HepG2 (cell line): Measurements from ENCODE around the gene LRRC27. TPM values are rescaled to one million over a fixed set of nuclear protein-coding genes. Genes with fewer than 3 reads are reported as not detected.

Source experiments
- DMAP1 ChIP-seq: IDR thresholded peaks from 2 replicates; pipeline ENCODE4 v1.6.1; 2016
- ERF ChIP-seq: IDR thresholded peaks from 2 replicates; pipeline ENCODE4 v1.6.1; 2018; ENCODE audit warnings: missing biosample characterization, missing genetic modification reagents
- GABPA ChIP-seq, 2 experiments: IDR thresholded peaks; 2 replicates each; pipeline ENCODE4 v1.6.1; 2011 to 2016; ENCODE audit warnings: low read depth in 2 of 2, low read length in 1 of 2, missing biosample characterization in 1 of 2, missing genetic modification characterization in 1 of 2
- GABPB1 ChIP-seq: IDR thresholded peaks from 2 replicates; pipeline ENCODE4 v1.6.1; 2016; ENCODE audit warnings: mild to moderate bottlenecking, missing genetic modification reagents, moderate library complexity, missing compliant biosample characterization
- GATAD2A ChIP-seq: IDR thresholded peaks from 2 replicates; pipeline ENCODE4 v1.6.1; 2016
- MTF2 ChIP-seq: sonication (generic); formaldehyde crosslinking; IDR thresholded peaks from 2 replicates; pipeline ENCODE4 v1.5.0; 2020; ENCODE audit warnings: missing genetic modification reagents, borderline replicate concordance
- REL ChIP-seq: sonication (generic); formaldehyde crosslinking; conservative IDR thresholded peaks from 2 replicates; pipeline ENCODE4 v1.8.0; 2022; ENCODE audit warnings: mild to moderate bottlenecking, missing genetic modification reagents, moderate library complexity
- SMAD9 ChIP-seq: sonication (generic); formaldehyde crosslinking; IDR thresholded peaks from 2 replicates; pipeline ENCODE4 v1.5.1; 2020; ENCODE audit warnings: mild to moderate bottlenecking, missing genetic modification reagents
- ZNF124 ChIP-seq: sonication (generic); formaldehyde crosslinking; IDR thresholded peaks from 2 replicates; pipeline ENCODE4 v1.4.0; 2020; ENCODE audit warnings: missing genetic modification reagents
- ZNF235 ChIP-seq: sonication (generic); formaldehyde crosslinking; IDR thresholded peaks from 2 replicates; pipeline ENCODE4 v1.8.1; 2023; ENCODE audit warnings: mild to moderate bottlenecking, missing genetic modification reagents, borderline replicate concordance
- ZNF441 ChIP-seq: sonication (generic); formaldehyde crosslinking; IDR thresholded peaks from 2 replicates; pipeline ENCODE4 v1.7.0; 2021; ENCODE audit warnings: missing genetic modification reagents, borderline replicate concordance
- ZNF546 ChIP-seq: sonication (generic); formaldehyde crosslinking; conservative IDR thresholded peaks from 2 replicates; pipeline ENCODE4 v1.8.1; 2023; ENCODE audit warnings: mild to moderate bottlenecking, missing genetic modification reagents
- ZNF670 ChIP-seq: sonication (generic); formaldehyde crosslinking; IDR thresholded peaks from 2 replicates; pipeline ENCODE4 v1.8.0; 2022; ENCODE audit warnings: mild to moderate bottlenecking, missing genetic modification reagents, borderline replicate concordance
- ZNF713 ChIP-seq: sonication (generic); formaldehyde crosslinking; IDR thresholded peaks from 2 replicates; pipeline ENCODE4 v1.4.0; 2020; ENCODE audit warnings: mild to moderate bottlenecking, missing genetic modification reagents
- polyA plus RNA-seq, 8 experiments: library from polyadenylated mRNA; depleted of rRNA in 3 of 8; stranded (reverse) in 7 of 8; unstranded in 1 of 8; fragments of >200 nt; fragmentation: Illumina TruSeq in 4 of 8; extraction: Trizol in 4 of 8; gene quantifications; 2 replicates each; pipeline versions ENCODE4 v1.2.1 to v1.2.3, GENCODE V29; 2011 to 2016; ENCODE audit warnings: low read depth in 4 of 8, missing spikeins in 1 of 8, mixed read lengths in 1 of 8; ENCODE audit not compliant: insufficient read depth in 1 of 8
- total RNA-seq, 5 experiments: library from RNA; depleted of rRNA; stranded (reverse); fragments of >200 nt; fragmentation: Illumina TruSeq; extraction: Trizol; gene quantifications; 2 replicates each; pipeline ENCODE4 v1.2.3, GENCODE V29; 2016; ENCODE audit warnings: low read depth in 1 of 5
- TF ChIP-seq, protein P1 (sequence below): sonication (generic); formaldehyde crosslinking; IDR thresholded peaks from 2 replicates; pipeline ENCODE4 v1.5.1; 2020; ENCODE audit warnings: mild to moderate bottlenecking, missing genetic modification reagents, moderate library complexity
- TF ChIP-seq, protein P2 (sequence below): sonication (generic); formaldehyde crosslinking; IDR thresholded peaks from 2 replicates; pipeline ENCODE4 v1.8.0; 2022; ENCODE audit warnings: mild to moderate bottlenecking, missing genetic modification reagents, moderate library complexity
- TF ChIP-seq, protein P3 (sequence below): IDR thresholded peaks from 2 replicates; pipeline ENCODE4 v1.6.1; 2016; ENCODE audit warnings: missing compliant biosample characterization, missing genetic modification reagents, borderline replicate concordance
- TF ChIP-seq, protein P4 (sequence below): IDR thresholded peaks from 2 replicates; pipeline ENCODE4 v1.6.1; 2016; ENCODE audit warnings: low read depth, borderline replicate concordance
- TF ChIP-seq, protein P5 (sequence below): sonication (generic); formaldehyde crosslinking; IDR thresholded peaks from 2 replicates; pipeline ENCODE4; 2020; ENCODE audit warnings: missing genetic modification reagents, mild to moderate bottlenecking, borderline replicate concordance

The LRRC27 gene
- total and polyA plus RNA-seq, 2 of the 13 experiments (the other 11 are each of a cell fraction or from before 2014, with no cell fraction given), result 4.2 to 4.6 TPM

DNA sequence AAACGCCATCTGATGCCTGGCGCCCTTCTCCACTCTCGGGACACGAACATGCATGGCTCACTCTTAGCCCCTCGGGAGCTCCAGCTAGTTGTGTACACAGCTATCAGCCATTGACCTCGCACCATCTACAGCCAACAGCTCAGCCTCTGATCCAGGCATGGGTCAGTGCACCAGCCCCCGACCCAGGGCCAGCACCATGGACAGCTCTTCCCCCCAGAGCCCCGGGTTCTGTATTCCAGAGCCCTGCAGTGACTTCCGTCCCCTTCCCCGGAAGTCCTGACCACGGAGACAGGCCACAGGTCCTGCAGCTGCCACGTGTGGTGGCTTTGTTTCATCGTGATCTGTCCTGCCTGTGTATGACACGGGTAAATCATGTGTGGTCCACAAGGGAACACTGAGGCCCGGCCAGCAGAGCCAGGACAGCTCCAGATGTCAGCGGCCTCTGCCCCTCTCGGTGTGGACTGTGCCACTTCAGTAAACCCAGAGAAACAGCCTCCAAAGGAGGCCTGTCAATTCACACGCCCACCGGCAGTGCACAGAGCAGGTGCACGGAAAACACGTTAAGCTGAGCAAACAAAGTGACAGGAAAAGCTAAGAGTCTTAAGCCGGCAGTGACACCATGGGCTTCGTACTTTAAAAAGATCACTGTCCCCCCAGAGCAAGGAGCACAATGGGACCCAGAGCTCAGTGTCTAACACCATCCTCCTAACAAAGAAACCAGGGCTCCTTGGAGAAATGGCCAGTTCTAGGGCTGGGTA lies 37.3 kb upstream of the LRRC27 start (continued):
- TF ChIP-seq, protein P1, sequence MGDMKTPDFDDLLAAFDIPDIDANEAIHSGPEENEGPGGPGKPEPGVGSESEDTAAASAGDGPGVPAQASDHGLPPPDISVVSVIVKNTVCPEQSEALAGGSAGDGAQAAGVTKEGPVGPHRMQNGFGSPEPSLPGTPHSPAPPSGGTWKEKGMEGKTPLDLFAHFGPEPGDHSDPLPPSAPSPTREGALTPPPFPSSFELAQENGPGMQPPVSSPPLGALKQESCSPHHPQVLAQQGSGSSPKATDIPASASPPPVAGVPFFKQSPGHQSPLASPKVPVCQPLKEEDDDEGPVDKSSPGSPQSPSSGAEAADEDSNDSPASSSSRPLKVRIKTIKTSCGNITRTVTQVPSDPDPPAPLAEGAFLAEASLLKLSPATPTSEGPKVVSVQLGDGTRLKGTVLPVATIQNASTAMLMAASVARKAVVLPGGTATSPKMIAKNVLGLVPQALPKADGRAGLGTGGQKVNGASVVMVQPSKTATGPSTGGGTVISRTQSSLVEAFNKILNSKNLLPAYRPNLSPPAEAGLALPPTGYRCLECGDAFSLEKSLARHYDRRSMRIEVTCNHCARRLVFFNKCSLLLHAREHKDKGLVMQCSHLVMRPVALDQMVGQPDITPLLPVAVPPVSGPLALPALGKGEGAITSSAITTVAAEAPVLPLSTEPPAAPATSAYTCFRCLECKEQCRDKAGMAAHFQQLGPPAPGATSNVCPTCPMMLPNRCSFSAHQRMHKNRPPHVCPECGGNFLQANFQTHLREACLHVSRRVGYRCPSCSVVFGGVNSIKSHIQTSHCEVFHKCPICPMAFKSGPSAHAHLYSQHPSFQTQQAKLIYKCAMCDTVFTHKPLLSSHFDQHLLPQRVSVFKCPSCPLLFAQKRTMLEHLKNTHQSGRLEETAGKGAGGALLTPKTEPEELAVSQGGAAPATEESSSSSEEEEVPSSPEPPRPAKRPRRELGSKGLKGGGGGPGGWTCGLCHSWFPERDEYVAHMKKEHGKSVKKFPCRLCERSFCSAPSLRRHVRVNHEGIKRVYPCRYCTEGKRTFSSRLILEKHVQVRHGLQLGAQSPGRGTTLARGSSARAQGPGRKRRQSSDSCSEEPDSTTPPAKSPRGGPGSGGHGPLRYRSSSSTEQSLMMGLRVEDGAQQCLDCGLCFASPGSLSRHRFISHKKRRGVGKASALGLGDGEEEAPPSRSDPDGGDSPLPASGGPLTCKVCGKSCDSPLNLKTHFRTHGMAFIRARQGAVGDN (CRISPR knock-in tag), result peak; percentile 17; the same call in 1 of the 2 replicates
- TF ChIP-seq, protein P2, sequence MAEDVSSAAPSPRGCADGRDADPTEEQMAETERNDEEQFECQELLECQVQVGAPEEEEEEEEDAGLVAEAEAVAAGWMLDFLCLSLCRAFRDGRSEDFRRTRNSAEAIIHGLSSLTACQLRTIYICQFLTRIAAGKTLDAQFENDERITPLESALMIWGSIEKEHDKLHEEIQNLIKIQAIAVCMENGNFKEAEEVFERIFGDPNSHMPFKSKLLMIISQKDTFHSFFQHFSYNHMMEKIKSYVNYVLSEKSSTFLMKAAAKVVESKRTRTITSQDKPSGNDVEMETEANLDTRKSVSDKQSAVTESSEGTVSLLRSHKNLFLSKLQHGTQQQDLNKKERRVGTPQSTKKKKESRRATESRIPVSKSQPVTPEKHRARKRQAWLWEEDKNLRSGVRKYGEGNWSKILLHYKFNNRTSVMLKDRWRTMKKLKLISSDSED (CRISPR knock-in tag), result no peak
- TF ChIP-seq, protein P3, sequence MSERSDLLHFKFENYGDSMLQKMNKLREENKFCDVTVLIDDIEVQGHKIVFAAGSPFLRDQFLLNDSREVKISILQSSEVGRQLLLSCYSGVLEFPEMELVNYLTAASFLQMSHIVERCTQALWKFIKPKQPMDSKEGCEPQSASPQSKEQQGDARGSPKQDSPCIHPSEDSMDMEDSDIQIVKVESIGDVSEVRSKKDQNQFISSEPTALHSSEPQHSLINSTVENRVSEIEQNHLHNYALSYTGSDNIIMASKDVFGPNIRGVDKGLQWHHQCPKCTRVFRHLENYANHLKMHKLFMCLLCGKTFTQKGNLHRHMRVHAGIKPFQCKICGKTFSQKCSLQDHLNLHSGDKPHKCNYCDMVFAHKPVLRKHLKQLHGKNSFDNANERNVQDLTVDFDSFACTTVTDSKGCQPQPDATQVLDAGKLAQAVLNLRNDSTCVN, result 0 out of 2 replicates have a peak, but pooled peaks have one; percentile 44
- TF ChIP-seq ZNF124 (CRISPR knock-in tag), result 0 out of 2 replicates have a peak, but pooled peaks have one; percentile 44
- TF ChIP-seq ZNF546, result no peak
- TF ChIP-seq, protein P4, sequence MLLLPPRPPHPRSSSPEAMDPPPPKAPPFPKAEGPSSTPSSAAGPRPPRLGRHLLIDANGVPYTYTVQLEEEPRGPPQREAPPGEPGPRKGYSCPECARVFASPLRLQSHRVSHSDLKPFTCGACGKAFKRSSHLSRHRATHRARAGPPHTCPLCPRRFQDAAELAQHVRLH (CRISPR knock-in tag), result 0 out of 2 replicates have a peak, but pooled peaks have one; percentile 59
- 0 out of 2 replicates have a peak, but pooled peaks have one; percentile 35 for TF ChIP-seq GABPB1 (CRISPR knock-in tag)
- no peak for TF ChIP-seq ZNF670 (CRISPR knock-in tag)
- TF ChIP-seq ZNF235 (CRISPR knock-in tag), result no peak
- TF ChIP-seq REL, result no peak
- TF ChIP-seq, protein P5, sequence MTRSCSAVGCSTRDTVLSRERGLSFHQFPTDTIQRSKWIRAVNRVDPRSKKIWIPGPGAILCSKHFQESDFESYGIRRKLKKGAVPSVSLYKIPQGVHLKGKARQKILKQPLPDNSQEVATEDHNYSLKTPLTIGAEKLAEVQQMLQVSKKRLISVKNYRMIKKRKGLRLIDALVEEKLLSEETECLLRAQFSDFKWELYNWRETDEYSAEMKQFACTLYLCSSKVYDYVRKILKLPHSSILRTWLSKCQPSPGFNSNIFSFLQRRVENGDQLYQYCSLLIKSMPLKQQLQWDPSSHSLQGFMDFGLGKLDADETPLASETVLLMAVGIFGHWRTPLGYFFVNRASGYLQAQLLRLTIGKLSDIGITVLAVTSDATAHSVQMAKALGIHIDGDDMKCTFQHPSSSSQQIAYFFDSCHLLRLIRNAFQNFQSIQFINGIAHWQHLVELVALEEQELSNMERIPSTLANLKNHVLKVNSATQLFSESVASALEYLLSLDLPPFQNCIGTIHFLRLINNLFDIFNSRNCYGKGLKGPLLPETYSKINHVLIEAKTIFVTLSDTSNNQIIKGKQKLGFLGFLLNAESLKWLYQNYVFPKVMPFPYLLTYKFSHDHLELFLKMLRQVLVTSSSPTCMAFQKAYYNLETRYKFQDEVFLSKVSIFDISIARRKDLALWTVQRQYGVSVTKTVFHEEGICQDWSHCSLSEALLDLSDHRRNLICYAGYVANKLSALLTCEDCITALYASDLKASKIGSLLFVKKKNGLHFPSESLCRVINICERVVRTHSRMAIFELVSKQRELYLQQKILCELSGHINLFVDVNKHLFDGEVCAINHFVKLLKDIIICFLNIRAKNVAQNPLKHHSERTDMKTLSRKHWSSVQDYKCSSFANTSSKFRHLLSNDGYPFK, result no peak
- TF ChIP-seq ZNF441 (CRISPR knock-in tag), result peak; percentile 48; the same call in 1 of the 2 replicates
- 0 out of 2 replicates have a peak, but pooled peaks have one; percentile 24 for TF ChIP-seq ERF
- no peak for TF ChIP-seq DMAP1 (CRISPR knock-in tag)
- TF ChIP-seq GABPA (IDR thresholded peaks at IDR 0.05; ENCODE audit: low read depth, low read length), result no peak
- 0 out of 2 replicates have a peak, but pooled peaks have one; percentile 33 for TF ChIP-seq GABPA (CRISPR knock-in tag; IDR thresholded peaks at IDR 0.05; ENCODE audit: low read depth)
- no peak for TF ChIP-seq MTF2 (CRISPR knock-in tag)
- TF ChIP-seq ZNF713 (CRISPR knock-in tag), result no peak
- no peak for TF ChIP-seq GATAD2A
- no peak for TF ChIP-seq SMAD9 (CRISPR knock-in tag)
